Hematopoietic multipotent progenitor cell treated with erythropoietin and hydrocortisone succinate and interleukin-3 and kit ligand, for 6 days (in vitro differentiated cells): ENCODE data around the gene TMEM121.
A peak's percentile ranks its signal among the peaks of the same experiment; 100 is the strongest.

Experiments
- DNase-seq: peaks from one replicate; pipeline ENCODE4 v3.0.0-alpha.2; 2015

The TMEM121 gene

DNA sequence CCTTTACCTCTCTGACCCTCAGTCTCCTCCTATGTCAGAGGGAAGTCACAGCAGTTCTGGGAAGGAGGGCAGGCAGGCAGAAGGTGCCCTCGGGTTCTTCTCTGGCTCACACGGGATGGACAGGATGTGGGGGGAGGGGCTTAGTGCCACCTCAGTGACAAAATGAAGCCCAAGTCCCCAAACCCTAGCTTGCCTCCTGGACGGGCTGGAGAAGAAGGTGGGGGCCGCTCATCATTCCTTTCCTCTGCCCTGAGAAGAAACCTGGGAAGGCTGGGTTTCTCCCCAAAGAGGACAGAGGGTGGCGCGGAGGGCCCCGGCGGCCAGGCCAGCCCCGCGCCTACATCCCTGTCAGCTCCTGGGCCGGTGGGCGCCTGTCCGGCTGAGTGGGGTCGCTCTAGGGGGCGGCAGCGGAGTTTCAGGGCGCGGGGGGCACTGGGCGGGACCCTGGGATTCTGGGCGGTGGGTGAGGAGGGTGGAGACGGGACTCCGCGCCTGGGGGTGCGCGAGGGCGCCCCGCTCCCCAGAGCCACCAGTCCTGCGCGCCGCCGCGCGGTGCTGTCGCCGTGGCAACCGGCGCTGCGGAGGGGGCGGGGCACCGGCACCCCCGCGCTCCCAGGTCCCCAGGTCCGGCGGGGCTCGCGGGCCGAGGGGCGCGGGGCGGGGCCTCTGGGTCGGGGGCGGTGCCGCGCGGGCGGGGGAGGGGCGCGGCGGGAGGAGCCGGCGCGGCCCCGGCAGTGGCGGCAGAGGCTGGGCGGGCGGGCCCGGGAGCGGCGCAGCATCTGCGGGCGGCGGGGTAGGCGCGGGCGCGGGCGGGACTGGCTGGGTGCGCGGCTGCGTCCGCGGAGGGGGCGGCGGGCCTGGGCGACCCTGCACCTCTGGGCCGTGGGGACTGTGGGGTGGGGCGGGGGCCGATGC, at the start of gene TMEM121:
TSS of gene TMEM121 (plus strand) at position 723 of the 915 bp plus-strand sequence. CDS start 2,252 bp downstream, outside the sequence.
- DNase-seq: no peak

DNA sequence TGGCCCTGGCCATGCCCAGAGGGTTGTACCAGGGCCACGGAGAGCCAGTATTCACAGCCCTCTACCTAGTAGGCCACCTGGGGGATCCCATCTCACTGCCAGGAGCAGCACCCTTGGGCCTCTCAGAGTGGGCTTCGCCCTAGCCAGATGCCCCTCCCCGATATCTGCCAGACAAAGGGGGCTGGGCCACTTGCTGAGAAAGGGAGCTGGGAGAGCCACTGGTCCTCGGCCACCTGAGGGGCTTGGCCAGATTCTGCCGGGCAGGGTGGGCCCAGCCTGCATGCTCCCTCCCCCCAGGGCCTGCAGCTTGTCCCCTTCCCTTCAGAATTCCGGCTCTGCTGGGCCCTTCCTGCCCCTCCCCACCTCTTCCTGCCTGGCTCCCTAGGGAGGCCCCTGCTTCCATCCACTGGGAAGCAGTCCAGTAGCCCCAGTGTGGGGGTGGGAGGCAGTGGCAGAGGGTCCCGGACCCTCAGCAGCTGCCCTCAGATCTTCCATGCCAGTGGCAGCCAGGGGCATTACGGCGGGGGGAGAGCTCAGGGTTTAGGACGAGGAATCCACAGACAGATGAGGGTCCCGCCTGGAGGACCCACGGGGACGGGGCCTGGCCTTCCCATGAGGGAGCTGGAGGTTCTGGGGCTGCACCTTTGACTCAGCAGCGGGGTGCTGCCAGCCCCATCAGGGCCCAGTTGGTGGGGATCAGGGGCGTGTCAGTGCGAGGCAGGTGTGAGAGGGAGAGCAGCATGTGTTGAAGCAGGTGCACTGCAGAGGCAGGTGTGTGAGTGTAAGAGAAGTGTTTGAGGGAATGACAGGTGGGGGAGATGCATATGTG, 49.3 kb upstream of the TMEM121 start:
- DNase-seq: no peak

GRCh38 chr14:105477660-105478397, 48.6 kb upstream of the TMEM121 start:
- DNase-seq: no peak

- no peak for DNase-seq
Observed at GRCh38 chr14:105478398-105479251, 47.8 kb upstream of the TMEM121 start.

GRCh38 chr14:105479431-105480158, 46.8 kb upstream of the TMEM121 start:
- DNase-seq: no peak

GRCh38 chr14:105480199-105480746, 46.1 kb upstream of the TMEM121 start:
- DNase-seq: no peak

- peak; percentile 91 for DNase-seq
Observed at GRCh38 chr14:105480807-105481801, 45.3 kb upstream of the TMEM121 start.

GRCh38 chr14:105481886-105482457, 44.4 kb upstream of the TMEM121 start:
- peak; percentile 99 for DNase-seq

DNA sequence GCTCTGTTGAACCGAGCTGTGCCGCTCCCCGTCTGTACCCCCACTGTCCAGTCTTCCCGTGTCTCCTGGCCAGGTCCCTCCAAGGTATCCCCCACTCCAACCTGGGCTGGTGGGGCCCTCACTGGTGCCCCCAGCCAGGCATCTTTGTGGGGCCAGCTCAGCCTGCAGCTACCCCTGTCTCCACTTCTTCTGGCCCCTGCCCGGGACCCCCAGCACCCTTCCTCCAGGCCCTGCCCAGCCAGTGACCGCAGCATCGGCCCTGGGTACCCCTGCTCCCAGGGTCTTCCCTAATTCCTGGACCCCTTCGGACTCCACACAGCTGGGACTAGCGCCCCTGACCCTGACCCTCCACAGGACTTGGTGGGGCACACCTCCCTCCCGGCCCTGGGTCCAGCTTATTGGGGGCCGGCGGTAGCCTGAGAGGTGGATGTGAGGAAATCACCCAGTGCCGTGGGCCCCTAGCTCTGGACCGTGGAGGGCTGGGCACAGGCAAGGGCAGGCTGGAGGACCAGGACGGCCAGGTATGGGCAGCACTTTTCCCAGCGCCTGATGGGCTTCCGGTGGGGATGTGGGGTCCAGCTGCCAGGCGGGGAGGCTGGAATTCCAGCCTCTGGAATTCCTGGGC, 43.8 kb upstream of the TMEM121 start:
- no peak for DNase-seq

GRCh38 chr14:105483300-105484068, 42.9 kb upstream of the TMEM121 start:
- DNase-seq: no peak

GRCh38 chr14:105484069-105484996, 42.0 kb upstream of the TMEM121 start:
- DNase-seq: no peak

GRCh38 chr14:105484997-105485393, 41.4 kb upstream of the TMEM121 start:
- no peak for DNase-seq

GRCh38 chr14:105485739-105486162, 40.6 kb upstream of the TMEM121 start:
- peak; percentile 89 for DNase-seq

- peak; percentile 53 for DNase-seq
Observed at GRCh38 chr14:105486163-105486973, 40.0 kb upstream of the TMEM121 start, which contains the start of gene CRIP1. Gene CRIP1, plus strand, starts transcription at chr14:105486886. Its CDS starts 374 bp downstream, at chr14:105487260.

DNA sequence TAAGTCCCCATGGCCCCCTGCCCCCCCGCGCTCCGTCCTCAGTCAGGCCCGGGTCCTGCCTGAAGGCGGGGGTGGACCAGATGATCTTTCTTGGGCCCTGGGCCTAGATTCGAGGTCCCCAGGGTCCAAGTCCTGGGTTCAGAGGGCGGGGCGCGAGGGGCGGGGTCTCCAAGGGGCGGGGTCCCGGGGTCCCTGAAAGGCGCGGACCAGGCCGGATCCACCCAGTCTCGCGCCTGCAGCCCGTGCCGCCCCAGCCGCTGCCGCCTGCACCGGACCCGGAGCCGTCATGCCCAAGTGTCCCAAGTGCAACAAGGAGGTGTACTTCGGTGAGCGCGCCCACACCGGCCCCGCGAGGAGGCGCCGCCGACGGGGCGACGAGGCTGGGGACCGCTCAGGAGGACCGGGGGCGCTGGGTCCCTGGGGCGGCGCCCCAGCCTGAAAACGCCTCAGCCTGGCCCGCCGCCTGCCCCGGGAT, 39.4 kb upstream of the TMEM121 start:
- DNase-seq: no peak
